Uterus (tissue), 2 donors: ENCODE measurements around the gene WDTC1.

ENCODE experiments used
- POLR2A ChIP-seq, 2 donors: fragments of 450-650 bp; IDR thresholded peaks; one replicate each; pipeline ENCODE4 v1.6.1; 2016; ENCODE audit warnings: antibody characterized with exemption in 2 of 2, mild to moderate bottlenecking in 1 of 2, moderate library complexity in 1 of 2
- TF ChIP-seq, protein P1 (sequence below), 4 experiments: fragments of 200-600 bp in 2 of 4; fragments of 450-650 bp in 2 of 4; sonication (generic) in 2 of 4; IDR thresholded peaks; one replicate each; pipeline ENCODE4 v1.5.1; 2016 to 2019; ENCODE audit warnings: antibody characterized with exemption in 4 of 4, mild to moderate bottlenecking in 2 of 4, moderate library complexity in 1 of 4

DNA sequence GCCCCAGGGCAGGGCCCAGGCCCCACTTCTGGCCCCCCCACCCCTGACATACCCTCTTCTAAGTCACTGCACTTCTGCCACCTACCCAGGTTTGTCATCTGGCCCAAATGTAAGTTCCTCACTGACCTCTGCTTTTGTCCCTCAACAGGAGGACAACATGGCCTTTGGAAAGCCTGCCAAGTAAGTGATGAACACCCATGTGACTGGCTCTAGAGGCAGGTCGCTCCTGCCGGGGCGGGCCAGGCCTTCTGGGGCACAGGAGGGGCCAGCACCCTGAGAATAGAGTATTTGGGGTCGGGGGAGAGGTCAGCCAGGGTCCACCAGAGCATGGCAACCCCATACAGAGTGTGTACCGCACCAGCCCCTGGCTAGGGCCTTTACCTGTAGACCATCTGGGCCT, 97.5 kb downstream of the WDTC1 start:
- TF ChIP-seq, protein P1, sequence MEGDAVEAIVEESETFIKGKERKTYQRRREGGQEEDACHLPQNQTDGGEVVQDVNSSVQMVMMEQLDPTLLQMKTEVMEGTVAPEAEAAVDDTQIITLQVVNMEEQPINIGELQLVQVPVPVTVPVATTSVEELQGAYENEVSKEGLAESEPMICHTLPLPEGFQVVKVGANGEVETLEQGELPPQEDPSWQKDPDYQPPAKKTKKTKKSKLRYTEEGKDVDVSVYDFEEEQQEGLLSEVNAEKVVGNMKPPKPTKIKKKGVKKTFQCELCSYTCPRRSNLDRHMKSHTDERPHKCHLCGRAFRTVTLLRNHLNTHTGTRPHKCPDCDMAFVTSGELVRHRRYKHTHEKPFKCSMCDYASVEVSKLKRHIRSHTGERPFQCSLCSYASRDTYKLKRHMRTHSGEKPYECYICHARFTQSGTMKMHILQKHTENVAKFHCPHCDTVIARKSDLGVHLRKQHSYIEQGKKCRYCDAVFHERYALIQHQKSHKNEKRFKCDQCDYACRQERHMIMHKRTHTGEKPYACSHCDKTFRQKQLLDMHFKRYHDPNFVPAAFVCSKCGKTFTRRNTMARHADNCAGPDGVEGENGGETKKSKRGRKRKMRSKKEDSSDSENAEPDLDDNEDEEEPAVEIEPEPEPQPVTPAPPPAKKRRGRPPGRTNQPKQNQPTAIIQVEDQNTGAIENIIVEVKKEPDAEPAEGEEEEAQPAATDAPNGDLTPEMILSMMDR (IDR thresholded peaks at IDR 0.05): no peak
- no peak for TF ChIP-seq POLR2A (IDR thresholded peaks at IDR 0.05)
